ENCODE data around the gene NOL4. TPM values are rescaled to one million over a fixed set of nuclear protein-coding genes. Genes with fewer than 3 reads are reported as not detected.

Gene NOL4
- total RNA-seq, 2 donors from 2014 or later, result 0.93 to 1.1 TPM

DNA sequence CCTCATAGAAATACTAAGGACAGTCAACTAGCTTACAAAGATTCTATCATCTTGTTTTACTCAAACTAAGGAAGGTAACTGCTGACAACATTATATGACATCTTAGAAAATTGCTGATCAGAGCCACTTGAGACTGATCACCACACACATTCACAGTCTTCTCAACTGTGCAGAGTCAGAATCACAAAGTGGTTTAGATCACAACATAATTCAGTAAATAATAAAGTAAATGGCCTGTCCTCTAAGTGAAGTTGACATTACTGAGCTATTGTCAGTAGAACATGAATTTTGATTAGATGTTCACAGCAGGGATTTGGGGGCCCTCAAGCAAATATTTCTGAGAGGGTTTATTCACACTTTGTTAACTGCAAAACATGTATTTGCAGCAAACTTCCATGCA lies 28.5 kb downstream of the NOL4 start:
- H3K9me3 Mint-ChIP-seq, result no peaks in the 10 kb centered on the region
- no peaks in the 10 kb centered on the region for H3K4me1 Mint-ChIP-seq
- no peaks in the 10 kb centered on the region for H3K4me1 ChIP-seq (ENCODE audit: control insufficient read depth, insufficient read depth, low read length)

DNA sequence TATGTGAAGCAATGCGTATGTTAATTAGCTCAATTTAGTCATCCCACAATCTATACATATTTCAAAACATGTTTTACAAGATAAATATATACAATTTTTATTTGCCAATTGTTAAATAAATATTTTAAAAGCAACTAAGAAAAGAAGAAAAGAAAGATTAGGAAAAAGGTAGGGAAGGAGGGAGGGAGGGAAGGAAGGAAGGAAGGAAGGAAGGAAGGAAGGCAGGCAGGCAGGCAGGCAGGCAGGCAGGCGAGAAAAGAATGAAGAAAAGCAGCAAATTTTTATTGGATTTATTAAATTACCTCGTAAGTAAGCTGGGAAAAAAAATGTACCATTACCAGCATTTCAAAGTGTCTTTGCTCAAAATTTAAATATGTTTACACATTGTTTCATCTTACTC lies 30.5 kb downstream of the NOL4 start:
- Histone ChIP-seq H3K27ac (ENCODE audit: low read depth, low read length) (no peak overlapping the region), H3K9ac (ENCODE audit: extremely low read depth, low read length, poor library complexity, severe bottlenecking) (no peak overlapping the region), H3K9me3 (ENCODE audit: control insufficient read depth, low read length) (no peaks in the 10 kb centered on the region), H3K36me3 (ENCODE audit: control insufficient read depth, insufficient read depth, low read length) (no peaks in the 10 kb centered on the region), H3K27me3 (ENCODE audit: control insufficient read depth, insufficient read depth, low read length, poor library complexity, severe bottlenecking) (no peaks in the 10 kb centered on the region), H3K4me1 (ENCODE audit: control insufficient read depth, insufficient read depth, low read length) (no peaks in the 10 kb centered on the region), H3K4me3 (ENCODE audit: low read length) (no peak overlapping the region)
- no peaks in the 10 kb centered on the region for H3K36me3 Mint-ChIP-seq (ENCODE audit: low read depth)
- H3K27me3 Mint-ChIP-seq (ENCODE audit: insufficient read depth), result no peaks in the 10 kb centered on the region
- TF ChIP-seq, protein P1, sequence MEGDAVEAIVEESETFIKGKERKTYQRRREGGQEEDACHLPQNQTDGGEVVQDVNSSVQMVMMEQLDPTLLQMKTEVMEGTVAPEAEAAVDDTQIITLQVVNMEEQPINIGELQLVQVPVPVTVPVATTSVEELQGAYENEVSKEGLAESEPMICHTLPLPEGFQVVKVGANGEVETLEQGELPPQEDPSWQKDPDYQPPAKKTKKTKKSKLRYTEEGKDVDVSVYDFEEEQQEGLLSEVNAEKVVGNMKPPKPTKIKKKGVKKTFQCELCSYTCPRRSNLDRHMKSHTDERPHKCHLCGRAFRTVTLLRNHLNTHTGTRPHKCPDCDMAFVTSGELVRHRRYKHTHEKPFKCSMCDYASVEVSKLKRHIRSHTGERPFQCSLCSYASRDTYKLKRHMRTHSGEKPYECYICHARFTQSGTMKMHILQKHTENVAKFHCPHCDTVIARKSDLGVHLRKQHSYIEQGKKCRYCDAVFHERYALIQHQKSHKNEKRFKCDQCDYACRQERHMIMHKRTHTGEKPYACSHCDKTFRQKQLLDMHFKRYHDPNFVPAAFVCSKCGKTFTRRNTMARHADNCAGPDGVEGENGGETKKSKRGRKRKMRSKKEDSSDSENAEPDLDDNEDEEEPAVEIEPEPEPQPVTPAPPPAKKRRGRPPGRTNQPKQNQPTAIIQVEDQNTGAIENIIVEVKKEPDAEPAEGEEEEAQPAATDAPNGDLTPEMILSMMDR (conservative IDR thresholded peaks at IDR 0.05), result no peak
- no peak overlapping the region for H3K27ac Mint-ChIP-seq
- H3K4me3 Mint-ChIP-seq, result no peak overlapping the region
- no peaks in the 10 kb centered on the region for H3K9me3 Mint-ChIP-seq
- 89 to 100% methylated on average over 1 to 2 of the region's 3 CpGs for WGBS, 2 experiments (ENCODE audit: insufficient coverage in 1 of 2, insufficient read length in 1 of 2)
- H3K4me1 Mint-ChIP-seq, result no peaks in the 10 kb centered on the region
- no peak for DNase-seq

More for the DNA sequence above, 28.5 kb downstream of the NOL4 start:
- H3K27ac Mint-ChIP-seq, result no peak overlapping the region
- no peaks in the 10 kb centered on the region for H3K36me3 Mint-ChIP-seq (ENCODE audit: low read depth)
- Histone ChIP-seq H3K4me3 (ENCODE audit: low read length) (no peak overlapping the region), H3K9ac (ENCODE audit: extremely low read depth, low read length, poor library complexity, severe bottlenecking) (no peak overlapping the region), H3K9me3 (ENCODE audit: control insufficient read depth, low read length) (no peaks in the 10 kb centered on the region), H3K27ac (ENCODE audit: low read depth, low read length) (no peak overlapping the region), H3K27me3 (ENCODE audit: control insufficient read depth, insufficient read depth, low read length, poor library complexity, severe bottlenecking) (no peaks in the 10 kb centered on the region), H3K36me3 (ENCODE audit: control insufficient read depth, insufficient read depth, low read length) (no peaks in the 10 kb centered on the region)
- TF ChIP-seq, protein P1 (conservative IDR thresholded peaks at IDR 0.05), result no peak
- H3K4me3 Mint-ChIP-seq, result no peak overlapping the region
- no peak for DNase-seq
- H3K27me3 Mint-ChIP-seq (ENCODE audit: insufficient read depth), result no peaks in the 10 kb centered on the region

DNA sequence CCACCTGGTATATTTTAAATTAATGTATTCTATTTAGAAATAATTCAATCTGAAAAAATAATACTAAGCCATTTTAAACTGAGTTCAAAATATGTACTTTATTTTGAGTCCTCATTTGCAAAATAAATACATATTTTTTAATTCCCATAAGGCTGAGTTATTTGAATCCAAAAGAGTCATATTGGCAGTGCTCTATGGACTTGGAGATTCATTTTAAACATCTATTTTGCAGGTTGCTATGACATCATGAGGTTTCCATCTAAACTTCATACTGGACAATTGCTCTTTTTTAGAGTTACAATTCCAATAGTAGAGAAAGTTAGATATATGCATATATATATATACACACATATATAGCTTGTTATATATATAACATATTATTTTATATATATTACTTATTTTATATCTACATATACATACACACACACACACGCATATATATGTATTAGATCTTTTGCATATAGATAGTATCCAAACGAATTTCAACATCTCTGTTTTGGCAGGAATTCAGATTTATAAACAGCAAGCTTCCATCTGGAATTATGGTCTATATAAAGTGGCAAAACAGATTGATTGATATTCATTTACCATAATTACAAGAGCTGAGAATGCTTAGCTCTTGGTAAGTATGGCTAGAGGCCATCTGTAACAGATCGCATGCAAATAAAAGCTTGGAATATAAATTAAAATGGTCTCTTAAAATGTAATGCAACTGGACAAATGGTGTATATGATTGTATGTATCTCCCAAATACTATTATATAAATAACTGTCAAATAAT lies 34.9 kb downstream of the NOL4 start:
- TF ChIP-seq, protein P1 (conservative IDR thresholded peaks at IDR 0.05), result no peak
- H3K36me3 Mint-ChIP-seq (ENCODE audit: low read depth), result no peaks in the 10 kb centered on the region
- 83% methylated on average over 2 of the region's 3 CpGs; no CpG with 5 or more reads in 1 of the 2 experiments for WGBS, 2 experiments (ENCODE audit: insufficient coverage in 1 of 2, insufficient read length in 1 of 2)

More for the DNA sequence above, 34.9 kb downstream of the NOL4 start:
- no peaks in the 10 kb centered on the region for H3K9me3 Mint-ChIP-seq
- H3K27ac Mint-ChIP-seq, result no peak overlapping the region
- H3K4me1 ChIP-seq (ENCODE audit: control insufficient read depth, insufficient read depth, low read length), result no peaks in the 10 kb centered on the region
- H3K27me3 ChIP-seq (ENCODE audit: control insufficient read depth, insufficient read depth, low read length, poor library complexity, severe bottlenecking), result no peaks in the 10 kb centered on the region
- H3K4me3 Mint-ChIP-seq, result no peak overlapping the region
- H3K36me3 ChIP-seq (ENCODE audit: control insufficient read depth, insufficient read depth, low read length), result no peaks in the 10 kb centered on the region
- no peak overlapping the region for H3K9ac ChIP-seq (ENCODE audit: extremely low read depth, low read length, poor library complexity, severe bottlenecking)
- no peak for DNase-seq
- H3K27ac ChIP-seq (ENCODE audit: low read depth, low read length), result no peak overlapping the region
- H3K4me3 ChIP-seq (ENCODE audit: low read length), result no peak overlapping the region
- H3K9me3 ChIP-seq (ENCODE audit: control insufficient read depth, low read length), result no peaks in the 10 kb centered on the region
- H3K27me3 Mint-ChIP-seq (ENCODE audit: insufficient read depth), result peaks cover 5% of the 10 kb centered on the region
- no peaks in the 10 kb centered on the region for H3K4me1 Mint-ChIP-seq

Data from endodermal cell (in vitro differentiated cells).